HFFc6 (cell line): ENCODE data around the gene RAB6D. TPM values are rescaled to one million over a fixed set of nuclear protein-coding genes. Genes with fewer than 3 reads are reported as not detected.
A peak's percentile ranks its signal among the peaks of the same experiment; 100 is the strongest.
"Not testable (repeated sequence)": the region's sequence is repeated elsewhere in the genome, so short reads cannot be mapped to it uniquely, and the experiment has no call there.

ENCODE experiments used
- DNase-seq: peaks from one replicate; pipeline ENCODE4 v3.0.0-alpha.2; 2018
- H3K27ac Mint-ChIP-seq: 2 replicates; pipeline ENCODE4 v1.8.0; 2020; ENCODE audit warnings: mild to moderate bottlenecking, mixed read lengths
- H3K27me3 Mint-ChIP-seq: 2 replicates; pipeline ENCODE4 v1.8.0; 2021; ENCODE audit warnings: mild to moderate bottlenecking, moderate library complexity, mixed read lengths; ENCODE audit not compliant: insufficient read depth
- H3K36me3 Mint-ChIP-seq: 2 replicates; pipeline ENCODE4 v1.8.0; 2021; ENCODE audit warnings: low read depth, mixed read lengths
- H3K4me1 Mint-ChIP-seq: 2 replicates; pipeline ENCODE4 v1.8.0; 2020; ENCODE audit warnings: low read depth, mixed read lengths
- H3K4me3 Mint-ChIP-seq: 2 replicates; pipeline ENCODE4 v1.8.0; 2020; ENCODE audit warnings: mild to moderate bottlenecking, moderate library complexity, mixed read lengths
- H3K9me3 Mint-ChIP-seq: 2 replicates; pipeline ENCODE4 v1.8.0; 2020; ENCODE audit warnings: mild to moderate bottlenecking, mixed read lengths
- long read RNA-seq: library from polyadenylated mRNA; unstranded; transcript quantifications from one replicate; pipeline ENCODE4 v2.0.0, GENCODE V29; 2019
- total RNA-seq, 6 experiments: library from RNA; stranded (reverse); fragmentation: NEBNext Ultra II Directional; extraction: Animal tissue kit (Norgen Biotek cat#: 25700); gene quantifications; 2 replicates in 1 of 6; 3 replicates in 5 of 6; pipeline ENCODE4 v1.2.3, GENCODE V29; 2021
- TF ChIP-seq, protein P1 (sequence below): fragments of 200-600 bp; sonication (generic); IDR thresholded peaks from 2 replicates; pipeline ENCODE4 v1.5.0; 2021; ENCODE audit warnings: antibody characterized with exemption, mild to moderate bottlenecking

Gene RAB6D
- under 1 TPM in 3 of 6 experiments, not detected in 3; 0.07 to 0.13 (median 0.10) TPM for total RNA-seq
- long read RNA-seq, result 0 reads

GRCh38 chr2:131363703-131364186, at the start of gene RAB6D:
TSS of gene RAB6D (minus strand) at chr2:131364168. CDS start at chr2:131363720, 448 bp downstream.
- not testable (repeated sequence) for H3K4me1 Mint-ChIP-seq, DNase-seq, H3K4me3 Mint-ChIP-seq, H3K27me3 Mint-ChIP-seq, H3K27ac Mint-ChIP-seq, H3K9me3 Mint-ChIP-seq, H3K36me3 Mint-ChIP-seq

DNA sequence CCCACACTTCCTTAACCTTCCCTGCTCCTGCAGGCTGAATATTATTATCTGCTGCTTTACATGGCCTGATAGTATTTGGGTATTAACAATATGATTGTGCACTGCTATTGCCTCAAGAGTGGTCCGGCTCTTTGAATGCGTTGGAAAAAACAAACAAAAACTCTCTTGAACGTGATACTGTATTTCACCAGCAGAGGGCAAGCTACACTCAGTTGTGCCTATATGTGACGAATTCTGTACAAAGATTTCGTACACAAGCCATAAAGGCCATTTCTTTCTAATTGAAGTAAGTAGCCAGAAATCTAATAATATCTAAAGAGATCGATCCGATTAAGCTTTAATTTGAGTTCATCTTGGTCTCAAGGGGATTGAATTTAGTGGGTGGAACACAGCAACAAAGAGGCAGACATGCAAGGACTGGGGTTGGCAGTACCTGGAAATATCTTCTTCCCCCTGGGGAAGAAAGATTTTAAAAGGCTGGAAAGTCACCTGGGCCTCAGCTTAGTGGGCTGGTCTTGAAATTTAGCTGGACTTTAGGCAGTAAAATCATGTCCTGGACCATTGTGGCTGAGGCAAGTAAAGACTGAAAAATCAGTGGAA, 49.3 kb upstream of the RAB6D start:
- no peak overlapping the region for H3K4me3 Mint-ChIP-seq
- H3K4me1 Mint-ChIP-seq, result peaks cover 6% of the 10 kb centered on the region; the same call in 1 of the 2 replicates
- peak; percentile 54 for DNase-seq
- H3K9me3 Mint-ChIP-seq, result no peaks in the 10 kb centered on the region
- no peak overlapping the region for H3K27ac Mint-ChIP-seq
- TF ChIP-seq, protein P1, sequence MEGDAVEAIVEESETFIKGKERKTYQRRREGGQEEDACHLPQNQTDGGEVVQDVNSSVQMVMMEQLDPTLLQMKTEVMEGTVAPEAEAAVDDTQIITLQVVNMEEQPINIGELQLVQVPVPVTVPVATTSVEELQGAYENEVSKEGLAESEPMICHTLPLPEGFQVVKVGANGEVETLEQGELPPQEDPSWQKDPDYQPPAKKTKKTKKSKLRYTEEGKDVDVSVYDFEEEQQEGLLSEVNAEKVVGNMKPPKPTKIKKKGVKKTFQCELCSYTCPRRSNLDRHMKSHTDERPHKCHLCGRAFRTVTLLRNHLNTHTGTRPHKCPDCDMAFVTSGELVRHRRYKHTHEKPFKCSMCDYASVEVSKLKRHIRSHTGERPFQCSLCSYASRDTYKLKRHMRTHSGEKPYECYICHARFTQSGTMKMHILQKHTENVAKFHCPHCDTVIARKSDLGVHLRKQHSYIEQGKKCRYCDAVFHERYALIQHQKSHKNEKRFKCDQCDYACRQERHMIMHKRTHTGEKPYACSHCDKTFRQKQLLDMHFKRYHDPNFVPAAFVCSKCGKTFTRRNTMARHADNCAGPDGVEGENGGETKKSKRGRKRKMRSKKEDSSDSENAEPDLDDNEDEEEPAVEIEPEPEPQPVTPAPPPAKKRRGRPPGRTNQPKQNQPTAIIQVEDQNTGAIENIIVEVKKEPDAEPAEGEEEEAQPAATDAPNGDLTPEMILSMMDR, result peak; percentile 93
- no peaks in the 10 kb centered on the region for H3K36me3 Mint-ChIP-seq
- H3K27me3 Mint-ChIP-seq, result peaks cover 12% of the 10 kb centered on the region

DNA sequence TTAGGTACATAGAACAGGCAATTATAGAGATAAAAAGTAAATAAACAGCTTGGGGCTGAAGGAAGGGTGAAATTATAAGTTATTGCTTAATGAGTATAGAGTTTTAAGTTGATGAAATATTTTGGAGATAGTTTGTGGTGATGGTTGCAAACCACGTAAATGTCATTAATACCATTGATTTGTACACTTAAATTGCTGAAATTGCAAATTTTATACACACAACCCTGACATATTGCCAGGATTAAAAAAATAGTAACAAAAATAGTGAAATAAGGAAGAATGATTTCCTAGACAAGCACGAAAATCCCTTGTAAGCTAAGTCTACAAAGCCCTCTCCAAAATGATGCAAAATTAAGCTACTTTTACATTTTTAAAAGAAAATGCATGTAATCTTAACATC, 46.2 kb upstream of the RAB6D start:
- Mint-ChIP-seq H3K36me3 (no peaks in the 10 kb centered on the region), H3K4me1 (peaks cover 6% of the 10 kb centered on the region; the same call in 1 of the 2 replicates), H3K27ac (no peak overlapping the region), H3K9me3 (no peaks in the 10 kb centered on the region), H3K4me3 (no peak overlapping the region), H3K27me3 (peaks cover 9% of the 10 kb centered on the region)
- no peak for DNase-seq
- TF ChIP-seq, protein P1, result no peak

- no peaks in the 10 kb centered on the region for H3K36me3 Mint-ChIP-seq
- no peak overlapping the region for H3K27ac Mint-ChIP-seq
- no peak overlapping the region for H3K4me3 Mint-ChIP-seq
- DNase-seq, result no peak
- H3K9me3 Mint-ChIP-seq, result no peaks in the 10 kb centered on the region
- TF ChIP-seq, protein P1, result no peak
- H3K27me3 Mint-ChIP-seq, result peaks cover 19% of the 10 kb centered on the region
- peaks cover 6% of the 10 kb centered on the region; the same call in 1 of the 2 replicates for H3K4me1 Mint-ChIP-seq
Observed at GRCh38 chr2:131408778-131409177, 44.8 kb upstream of the RAB6D start.

DNA sequence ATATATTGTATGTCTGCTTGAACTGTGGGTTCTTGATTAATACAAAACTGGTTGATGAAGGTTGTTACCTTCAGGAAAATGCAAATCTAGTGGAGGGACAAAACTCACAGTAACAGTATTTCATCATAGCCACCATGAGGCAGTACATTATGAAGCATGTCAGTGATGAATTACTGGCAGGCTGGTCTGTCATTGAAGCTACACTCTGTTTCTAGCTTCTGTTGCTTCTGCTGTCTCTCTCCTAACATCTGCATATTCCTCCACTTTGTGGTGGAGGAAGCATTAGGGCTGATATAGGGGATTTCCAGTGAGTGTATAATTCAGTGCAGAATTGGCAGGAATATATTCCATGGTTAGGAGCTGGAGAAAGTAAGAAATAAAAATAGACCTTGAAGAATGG, 44.2 kb upstream of the RAB6D start:
- Mint-ChIP-seq H3K36me3 (no peaks in the 10 kb centered on the region), H3K9me3 (no peaks in the 10 kb centered on the region), H3K27ac (no peak overlapping the region), H3K4me3 (no peak overlapping the region), H3K27me3 (peaks cover 21% of the 10 kb centered on the region), H3K4me1 (peaks cover 4% of the 10 kb centered on the region; the same call in 1 of the 2 replicates)
- no peak for DNase-seq
- TF ChIP-seq, protein P1, result no peak

DNA sequence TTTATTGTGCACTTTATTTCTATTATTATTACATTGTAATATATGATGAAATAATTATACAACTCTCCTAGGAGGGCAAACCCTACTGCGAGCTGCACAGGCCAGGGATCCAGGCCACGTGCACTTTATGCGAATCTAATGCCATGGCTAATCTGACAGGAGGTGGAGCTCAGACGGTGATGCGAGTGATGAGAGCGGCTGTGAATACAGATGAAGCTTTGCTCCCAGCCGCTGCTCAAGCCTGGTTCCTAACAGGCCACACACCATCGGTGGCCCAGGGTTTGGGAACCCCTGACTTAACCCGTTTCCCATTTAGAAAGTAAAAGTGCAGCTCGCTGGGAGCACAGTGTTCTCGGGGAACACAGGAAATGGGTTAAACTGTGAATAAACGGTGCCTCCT, 40.8 kb upstream of the RAB6D start:
- H3K9me3 Mint-ChIP-seq, result no peaks in the 10 kb centered on the region
- no peak overlapping the region for H3K4me3 Mint-ChIP-seq
- no peaks in the 10 kb centered on the region for H3K4me1 Mint-ChIP-seq
- TF ChIP-seq, protein P1, result no peak
- DNase-seq, result no peak
- H3K27me3 Mint-ChIP-seq, result peaks cover 38% of the 10 kb centered on the region
- H3K36me3 Mint-ChIP-seq, result no peaks in the 10 kb centered on the region
- H3K27ac Mint-ChIP-seq, result no peak overlapping the region
